Caco-2 (cell line): ENCODE results near the gene CFAP77. TPM values are rescaled to one million over a fixed set of nuclear protein-coding genes. Genes with fewer than 3 reads are reported as not detected.

Experiments
- BruUV-seq: library from RNA; stranded (reverse); fragments of 400-500 nt; replicated peaks from 2 replicates; lab custom pipeline; 2021; lab: Mats Ljungman, UMichigan
- CTCF ChIA-PET: fragments of 300-600 bp; sonication (Branson Sonifier 250); formaldehyde crosslinking; loops from one replicate; lab custom pipeline; 2022; ENCODE audit warnings: antibody characterized with exemption; lab: Charles Lee
- POLR2A ChIA-PET: fragments of 300-600 bp; sonication (Branson Sonifier 250); formaldehyde crosslinking; loops from one replicate; lab custom pipeline; 2022; ENCODE audit warnings: antibody characterized with exemption; lab: Charles Lee
- DNase-seq, 2 experiments: peaks; one replicate each; pipeline versions ENCODE4 v3.0.0 to v3.0.0-alpha.2; 2020 to 2022
- H3K27me3 ChIP-seq: replicated peaks from 2 replicates; pipeline ENCODE4 v1.6.0; 2011; ENCODE audit warnings: low read length; ENCODE audit not compliant: control insufficient read depth, insufficient read depth
- H3K36me3 ChIP-seq: 2 replicates; pipeline ENCODE4 v1.5.1; 2011; ENCODE audit warnings: low read length; ENCODE audit not compliant: control insufficient read depth, insufficient read depth
- H3K4me1 ChIP-seq: fragments of 250-450 bp; sonication (Bioruptor Pico); 2 replicates; pipeline ENCODE4 v1.5.1; 2020; ENCODE audit warnings: mild to moderate bottlenecking
- H3K4me3 ChIP-seq: 2 replicates; pipeline ENCODE4 v1.5.1; 2011; ENCODE audit warnings: low read depth, mild to moderate bottlenecking, control low read depth, low read length
- H3K9me3 ChIP-seq: fragments of 250-450 bp; sonication (Bioruptor Pico); 2 replicates; pipeline ENCODE4 v1.5.1; 2020; ENCODE audit warnings: mild to moderate bottlenecking, moderate library complexity
- H3K27ac Mint-ChIP-seq: one replicate; pipeline ENCODE4 v1.8.0; 2022; ENCODE audit warnings: mixed read lengths; ENCODE audit not compliant: unreplicated experiment
- H3K27me3 Mint-ChIP-seq: one replicate; pipeline ENCODE4 v1.8.0; 2022; ENCODE audit warnings: mixed read lengths; ENCODE audit not compliant: insufficient read depth, unreplicated experiment
- H3K36me3 Mint-ChIP-seq: one replicate; pipeline ENCODE4 v1.8.0; 2022; ENCODE audit warnings: mild to moderate bottlenecking, mixed read lengths; ENCODE audit not compliant: insufficient read depth, unreplicated experiment
- H3K4me1 Mint-ChIP-seq: one replicate; pipeline ENCODE4 v1.8.0; 2022; ENCODE audit warnings: low read depth, mixed read lengths; ENCODE audit not compliant: unreplicated experiment
- H3K4me3 Mint-ChIP-seq: one replicate; pipeline ENCODE4 v1.8.0; 2022; ENCODE audit warnings: mild to moderate bottlenecking, moderate library complexity, mixed read lengths; ENCODE audit not compliant: unreplicated experiment
- H3K9me3 Mint-ChIP-seq: one replicate; pipeline ENCODE4 v1.8.0; 2022; ENCODE audit warnings: mixed read lengths; ENCODE audit not compliant: unreplicated experiment
- CTCF ChIP-seq, 2 experiments: fragments of 200-600 bp in 1 of 2; IDR thresholded peaks; 1 replicate in 1 of 2; 2 replicates in 1 of 2; pipeline versions ENCODE4 v1.5.1 to v1.8.0; 2011 to 2022; ENCODE audit warnings: antibody characterized with exemption in 1 of 2, control low read depth in 1 of 2, inconsistent platforms in 1 of 2, low read depth in 1 of 2, low read length in 1 of 2, mild to moderate bottlenecking in 1 of 2, moderate library complexity in 1 of 2; ENCODE audit not compliant: insufficient read depth in 1 of 2, severe bottlenecking in 1 of 2, unreplicated experiment in 1 of 2
- intact Hi-C: fragments of 100-400 bp; cut with micrococcal nuclease; formaldehyde crosslinking; loops from one replicate; pipeline ENCODE4 v1.10.0; 2022; ENCODE audit not compliant: unreplicated experiment
- total RNA-seq: library from RNA; stranded (reverse); gene quantifications from 2 replicates; pipeline ENCODE4 v1.2.3, GENCODE V29; 2022

The CFAP77 gene
- total RNA-seq, 1 experiment from 2014 or later = not detected

GRCh38 chr9:132424857-132425674 lies 15.1 kb downstream of the CFAP77 start:
- Histone ChIP-seq H3K4me1 (no peaks in the 10 kb centered on the region), H3K9me3 (no peaks in the 10 kb centered on the region), H3K27me3 (peaks cover 2% of the 10 kb centered on the region; the same call in 1 of the 2 replicates), H3K4me3 (no peak overlapping the region), H3K36me3 (no peaks in the 10 kb centered on the region)
- no peak for DNase-seq
- ChIA-PET CTCF (no interaction called here), POLR2A (no interaction called here)
- H3K27me3 Mint-ChIP-seq = peaks cover 18% of the 10 kb centered on the region
- no peak for TF ChIP-seq CTCF (IDR thresholded peaks at IDR 0.05; ENCODE audit: insufficient read depth in 1 of 2, low read depth in 1 of 2, low read length in 1 of 2, severe bottlenecking in 1 of 2, unreplicated experiment in 1 of 2)
- intact Hi-C loops = no loop called here
- no TSS peak for BruUV-seq
- H3K27ac Mint-ChIP-seq = no peak overlapping the region
- no peaks in the 10 kb centered on the region for H3K4me1 Mint-ChIP-seq
- no peaks in the 10 kb centered on the region for H3K36me3 Mint-ChIP-seq
- H3K4me3 Mint-ChIP-seq = no peak overlapping the region
- H3K9me3 Mint-ChIP-seq = no peaks in the 10 kb centered on the region

- H3K4me1 ChIP-seq = no peaks in the 10 kb centered on the region
- ChIA-PET POLR2A (no interaction called here), CTCF (no interaction called here)
- peaks cover 2% of the 10 kb centered on the region; the same call in 1 of the 2 replicates for H3K27me3 ChIP-seq
- TF ChIP-seq CTCF (IDR thresholded peaks at IDR 0.05; ENCODE audit: insufficient read depth in 1 of 2, low read depth in 1 of 2, low read length in 1 of 2, severe bottlenecking in 1 of 2, unreplicated experiment in 1 of 2) = no peak
- H3K9me3 Mint-ChIP-seq = no peaks in the 10 kb centered on the region
- no peaks in the 10 kb centered on the region for H3K4me1 Mint-ChIP-seq
- no peak overlapping the region for H3K27ac Mint-ChIP-seq
- H3K9me3 ChIP-seq = no peaks in the 10 kb centered on the region
- no peak overlapping the region for H3K4me3 Mint-ChIP-seq
- BruUV-seq = no TSS peak
- intact Hi-C loops = no loop called here
- no peaks in the 10 kb centered on the region for H3K36me3 ChIP-seq
- no peaks in the 10 kb centered on the region for H3K36me3 Mint-ChIP-seq
- H3K4me3 ChIP-seq = no peak overlapping the region
- no peak for DNase-seq
- peaks cover 21% of the 10 kb centered on the region for H3K27me3 Mint-ChIP-seq
Observed at GRCh38 chr9:132425675-132426062, 15.7 kb downstream of the CFAP77 start.

GRCh38 chr9:132426639-132427414 lies 16.8 kb downstream of the CFAP77 start:
- intact Hi-C loops = no loop called here
- Histone ChIP-seq H3K4me3 (no peak overlapping the region), H3K9me3 (no peaks in the 10 kb centered on the region), H3K27me3 (peaks cover 2% of the 10 kb centered on the region; the same call in 1 of the 2 replicates), H3K36me3 (no peaks in the 10 kb centered on the region), H3K4me1 (no peaks in the 10 kb centered on the region)
- DNase-seq = no peak
- Mint-ChIP-seq H3K27ac (no peak overlapping the region), H3K4me1 (no peaks in the 10 kb centered on the region), H3K4me3 (no peak overlapping the region), H3K27me3 (peaks cover 24% of the 10 kb centered on the region), H3K9me3 (no peaks in the 10 kb centered on the region), H3K36me3 (no peaks in the 10 kb centered on the region)
- BruUV-seq = no TSS peak
- POLR2A ChIA-PET = no interaction called here
- CTCF ChIA-PET = no interaction called here
- no peak for TF ChIP-seq CTCF (IDR thresholded peaks at IDR 0.05; ENCODE audit: insufficient read depth in 1 of 2, low read depth in 1 of 2, low read length in 1 of 2, severe bottlenecking in 1 of 2, unreplicated experiment in 1 of 2)
